PC-9 (cell line): ENCODE results near the gene PLCD4. TPM values are rescaled to one million over a fixed set of nuclear protein-coding genes. Genes with fewer than 3 reads are reported as not detected.

Experiments used
- BruUV-seq: library from RNA; stranded (reverse); fragments of 400-500 nt; replicated peaks from 2 replicates; lab custom pipeline; 2021; lab: Mats Ljungman, UMichigan
- CTCF ChIA-PET: fragments of 300-600 bp; sonication (Branson Sonifier 250); formaldehyde crosslinking; loops from one replicate; lab custom pipeline; 2022; ENCODE audit warnings: antibody characterized with exemption; lab: Charles Lee
- POLR2A ChIA-PET: fragments of 300-600 bp; sonication (Branson Sonifier 250); formaldehyde crosslinking; loops from one replicate; lab custom pipeline; 2022; ENCODE audit warnings: antibody characterized with exemption; ENCODE audit not compliant: unreplicated experiment; lab: Charles Lee
- DNase-seq, 2 experiments: peaks; one replicate each; pipeline versions ENCODE4 v3.0.0 to v3.0.0-alpha.2; 2015 to 2022; ENCODE audit warnings: mixed read lengths in 1 of 2
- H2AFZ ChIP-seq: fragments of 200-600 bp; sonication (generic); 2 replicates; pipeline ENCODE4 v1.8.1; 2017; ENCODE audit warnings: antibody characterized with exemption
- H3F3A ChIP-seq: fragments of 200-600 bp; sonication (generic); 2 replicates; pipeline ENCODE4 v1.8.1; 2017; ENCODE audit warnings: antibody characterized with exemption, mild to moderate bottlenecking, low read depth; ENCODE audit not compliant: insufficient read depth
- H3K27ac ChIP-seq: fragments of 200-600 bp; sonication (generic); 2 replicates; pipeline ENCODE4 v1.6.1; 2016; ENCODE audit warnings: mixed run types
- H3K27me3 ChIP-seq: fragments of 200-600 bp; sonication (generic); 2 replicates; pipeline ENCODE4 v1.6.1; 2016; ENCODE audit warnings: low read depth, mixed run types; ENCODE audit not compliant: insufficient read depth
- H3K36me3 ChIP-seq: fragments of 200-600 bp; sonication (generic); 2 replicates; pipeline ENCODE4 v1.6.1; 2016; ENCODE audit warnings: low read depth, mixed run types
- H3K4me1 ChIP-seq: fragments of 200-600 bp; sonication (generic); replicated peaks from 2 replicates; pipeline ENCODE4 v1.6.1; 2016; ENCODE audit warnings: mixed run types; ENCODE audit not compliant: insufficient read depth
- H3K4me2 ChIP-seq: fragments of 200-600 bp; sonication (generic); 2 replicates; pipeline ENCODE4 v1.6.1; 2017; ENCODE audit warnings: mixed run types
- H3K4me3 ChIP-seq: fragments of 200-600 bp; sonication (generic); 2 replicates; pipeline ENCODE4 v1.6.1; 2016; ENCODE audit warnings: mixed run types
- H3K79me2 ChIP-seq: fragments of 200-600 bp; sonication (generic); 2 replicates; pipeline ENCODE4 v1.6.1; 2017; ENCODE audit warnings: low read depth, mixed run types
- H3K9me2 ChIP-seq: fragments of 200-600 bp; sonication (generic); 2 replicates; pipeline ENCODE4 v1.8.1; 2017; ENCODE audit warnings: mild to moderate bottlenecking; ENCODE audit not compliant: insufficient read depth
- H3K9me3 ChIP-seq: fragments of 200-600 bp; sonication (generic); 2 replicates; pipeline ENCODE4 v1.8.1; 2016; ENCODE audit warnings: low read depth; ENCODE audit not compliant: insufficient read depth
- H4K20me1 ChIP-seq: fragments of 200-600 bp; sonication (generic); 2 replicates; pipeline ENCODE4 v1.8.1; 2017; ENCODE audit not compliant: insufficient read depth
- CTCF ChIP-seq: fragments of 200-600 bp; sonication (generic); conservative IDR thresholded peaks from 2 replicates; pipeline ENCODE4 v1.6.1; 2017; ENCODE audit warnings: mixed run types, antibody characterized with exemption, mild to moderate bottlenecking, moderate library complexity
- EZH2 ChIP-seq: fragments of 200-600 bp; sonication (generic); IDR thresholded peaks from 2 replicates; pipeline ENCODE4 v1.8.0; 2017; ENCODE audit warnings: antibody characterized with exemption, low read depth
- intact Hi-C: fragments of 100-400 bp; cut with micrococcal nuclease; formaldehyde crosslinking; loops from one replicate; pipeline ENCODE4 v1.10.0; 2022; ENCODE audit not compliant: unreplicated experiment
- total RNA-seq: library from RNA; stranded (reverse); gene quantifications from 2 replicates; pipeline ENCODE4 v1.2.3, GENCODE V29; 2021

Gene PLCD4
- total RNA-seq, 1 experiment from 2014 or later = 0.74 TPM

DNA sequence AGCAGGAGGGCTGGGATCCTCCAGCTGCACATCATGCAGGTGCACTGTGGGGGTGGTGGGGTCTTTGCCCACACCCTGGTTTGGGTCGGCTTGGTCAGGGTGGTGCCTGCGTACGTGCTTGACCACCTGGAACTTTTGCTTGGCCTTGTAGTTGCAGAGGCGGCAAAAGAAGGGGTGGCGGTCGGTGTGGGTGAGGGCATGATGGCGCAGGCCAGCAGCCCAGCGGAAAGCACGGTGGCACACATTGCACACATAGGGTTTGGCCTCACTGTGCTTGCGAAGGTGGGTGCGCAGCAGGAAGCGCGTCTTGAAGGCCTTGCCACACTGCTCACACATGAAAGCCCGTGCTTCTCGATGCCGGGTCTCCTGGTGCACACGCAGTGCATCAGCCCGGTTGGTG, 30.7 kb downstream of the PLCD4 start:
- ChIA-PET POLR2A (no interaction called here), CTCF (no interaction called here)
- H3K9me3 ChIP-seq = no peaks in the 10 kb centered on the region
- TF ChIP-seq EZH2 (no peak), CTCF (no peak)
- H3K27me3 ChIP-seq = no peaks in the 10 kb centered on the region
- H3K4me2 ChIP-seq = no peak overlapping the region
- intact Hi-C loops = no loop called here
- no peak for DNase-seq
- no peak overlapping the region for H3K27ac ChIP-seq
- no peaks in the 10 kb centered on the region for H3K79me2 ChIP-seq
- BruUV-seq = no TSS peak
- peaks cover 3% of the 10 kb centered on the region; the same call in 1 of the 2 replicates for H3K36me3 ChIP-seq
- H2AFZ ChIP-seq = no peak overlapping the region
- H3K4me3 ChIP-seq = no peak overlapping the region
- no peaks in the 10 kb centered on the region for H3F3A ChIP-seq
- H4K20me1 ChIP-seq = no peaks in the 10 kb centered on the region
- H3K9me2 ChIP-seq = no peaks in the 10 kb centered on the region
- H3K4me1 ChIP-seq = no peaks in the 10 kb centered on the region

DNA sequence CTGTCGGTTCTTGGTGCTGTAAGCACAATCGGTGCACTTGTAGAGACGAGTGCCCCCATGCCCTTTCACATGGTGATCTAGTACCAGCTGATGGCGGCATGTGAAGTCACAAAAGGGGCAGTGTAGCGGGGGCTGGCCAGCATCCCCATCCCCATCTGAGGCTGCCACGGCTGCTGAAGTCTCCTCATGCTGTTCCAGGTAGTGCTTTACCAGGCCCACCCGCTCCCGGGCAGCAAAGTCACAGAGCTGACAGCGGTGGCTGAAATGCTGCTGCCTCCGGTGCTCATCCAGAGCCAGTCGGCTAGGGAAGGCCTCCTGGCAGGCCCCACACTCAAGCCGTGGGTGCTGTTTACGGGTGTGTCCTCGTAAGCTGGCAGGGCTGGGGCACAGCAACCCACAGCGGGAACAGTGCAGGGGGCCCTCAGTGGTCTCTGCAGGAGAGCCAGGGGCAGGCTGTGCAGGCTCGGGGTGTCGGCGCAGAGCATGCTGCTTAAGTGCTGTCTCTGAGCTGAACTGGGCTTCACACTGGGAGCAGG, 34.5 kb downstream of the PLCD4 start:
- TF ChIP-seq EZH2 (no peak), CTCF (no peak)
- Histone ChIP-seq H3K9me2 (no peaks in the 10 kb centered on the region), H3K36me3 (peaks cover 3% of the 10 kb centered on the region; the same call in 1 of the 2 replicates), H3K9me3 (no peaks in the 10 kb centered on the region), H3K4me3 (no peak overlapping the region), H3K4me2 (no peak overlapping the region), H3K27me3 (no peaks in the 10 kb centered on the region), H2AFZ (no peak overlapping the region), H3K79me2 (no peaks in the 10 kb centered on the region), H3K4me1 (peaks cover 12% of the 10 kb centered on the region; the same call in 1 of the 2 replicates), H3K27ac (no peak overlapping the region), H3F3A (no peaks in the 10 kb centered on the region), H4K20me1 (no peaks in the 10 kb centered on the region)
- POLR2A ChIA-PET = no interaction called here
- intact Hi-C loops = no loop called here
- CTCF ChIA-PET = no interaction called here
- BruUV-seq = no TSS peak
- DNase-seq = no peak

DNA sequence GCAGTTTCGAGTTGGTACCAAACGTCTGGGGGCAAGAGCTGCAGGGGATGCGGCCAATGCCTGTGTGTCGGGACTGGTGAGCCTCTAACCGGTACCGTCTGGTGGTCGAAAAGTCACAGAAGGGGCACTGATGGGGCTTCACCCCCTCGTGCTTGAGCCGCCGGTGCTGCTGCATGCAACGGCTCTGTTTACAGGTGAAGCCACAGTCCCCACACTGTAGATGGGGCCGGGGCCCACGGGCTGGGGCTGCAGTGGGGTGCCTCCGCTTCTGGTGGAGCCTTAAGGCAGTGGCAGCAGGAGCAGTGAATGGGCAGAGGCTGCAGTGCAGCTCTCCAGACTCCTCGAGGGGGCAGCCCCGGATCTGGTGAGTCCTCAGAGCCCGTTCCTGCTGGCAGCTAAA, 35.1 kb downstream of the PLCD4 start:
- Histone ChIP-seq H3K4me1 (peaks cover 12% of the 10 kb centered on the region; the same call in 1 of the 2 replicates), H3F3A (no peaks in the 10 kb centered on the region; the same call in 1 of the 2 replicates), H3K4me3 (no peak overlapping the region), H4K20me1 (0 out of 2 replicates have a peak, but pooled peaks cover 2% of the 10 kb centered on the region), H2AFZ (no peak overlapping the region), H3K79me2 (0 out of 2 replicates have a peak, but pooled peaks cover 5% of the 10 kb centered on the region), H3K4me2 (no peak overlapping the region), H3K36me3 (peaks cover 5% of the 10 kb centered on the region; the same call in 1 of the 2 replicates), H3K9me2 (no peaks in the 10 kb centered on the region), H3K27me3 (no peaks in the 10 kb centered on the region), H3K9me3 (no peaks in the 10 kb centered on the region), H3K27ac (no peak overlapping the region)
- no peak for TF ChIP-seq CTCF
- TF ChIP-seq EZH2 = no peak
- intact Hi-C loops = no loop called here
- ChIA-PET CTCF (no interaction called here), POLR2A (no interaction called here)
- no TSS peak for BruUV-seq
- DNase-seq = no peak
